ENCODE data around the gene PARD3B. TPM values are rescaled to one million over a fixed set of nuclear protein-coding genes. Genes with fewer than 3 reads are reported as not detected.

The PARD3B gene
- total and polyA plus RNA-seq, 2 of the 8 experiments (the other 6 are each of a cell fraction or from before 2014, with no cell fraction given): 1.2 to 5.7 TPM

DNA sequence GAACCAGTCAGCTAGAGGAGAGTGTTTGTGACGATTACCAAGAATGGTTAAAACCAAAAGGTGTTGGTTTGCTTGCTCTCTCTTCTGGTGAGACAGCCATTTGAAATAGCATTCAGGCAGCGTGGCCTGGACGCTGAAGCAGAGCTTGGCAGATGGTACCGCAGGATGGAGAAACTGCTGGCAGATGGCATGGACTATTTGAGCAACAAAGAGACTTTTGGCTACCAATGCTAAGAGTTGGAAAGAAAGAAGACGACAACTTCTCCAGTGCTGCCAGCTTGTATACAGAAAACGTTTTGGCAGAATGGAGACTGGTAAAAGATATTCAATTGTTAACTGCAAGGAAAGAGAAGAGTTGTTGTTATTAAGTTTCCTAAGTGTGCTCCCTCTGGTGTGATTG is 315.0 kb downstream of the PARD3B start (continued):
- TF ChIP-seq RXRA (IDR thresholded peaks at IDR 0.05; ENCODE audit: insufficient read depth, low read depth, low read length) (no peak), BACH1 (IDR thresholded peaks at IDR 0.05; ENCODE audit: low read length) (no peak), CHD2 (IDR thresholded peaks at IDR 0.05; ENCODE audit: low read length) (no peak), EGR1 (IDR thresholded peaks at IDR 0.05; ENCODE audit: borderline replicate concordance, low read depth, low read length) (no peak), SP2 (IDR thresholded peaks at IDR 0.05; ENCODE audit: low read length) (no peak)

Measured in H1 (cell line).